ENCODE results near the gene ZNF689. TPM values are rescaled to one million over a fixed set of nuclear protein-coding genes. Genes with fewer than 3 reads are reported as not detected.

ZNF689 gene
- total and polyA plus RNA-seq, 2 of the 13 experiments (the other 11 are each of a cell fraction or from before 2014, with no cell fraction given) = 9.7 to 19.5 TPM

DNA sequence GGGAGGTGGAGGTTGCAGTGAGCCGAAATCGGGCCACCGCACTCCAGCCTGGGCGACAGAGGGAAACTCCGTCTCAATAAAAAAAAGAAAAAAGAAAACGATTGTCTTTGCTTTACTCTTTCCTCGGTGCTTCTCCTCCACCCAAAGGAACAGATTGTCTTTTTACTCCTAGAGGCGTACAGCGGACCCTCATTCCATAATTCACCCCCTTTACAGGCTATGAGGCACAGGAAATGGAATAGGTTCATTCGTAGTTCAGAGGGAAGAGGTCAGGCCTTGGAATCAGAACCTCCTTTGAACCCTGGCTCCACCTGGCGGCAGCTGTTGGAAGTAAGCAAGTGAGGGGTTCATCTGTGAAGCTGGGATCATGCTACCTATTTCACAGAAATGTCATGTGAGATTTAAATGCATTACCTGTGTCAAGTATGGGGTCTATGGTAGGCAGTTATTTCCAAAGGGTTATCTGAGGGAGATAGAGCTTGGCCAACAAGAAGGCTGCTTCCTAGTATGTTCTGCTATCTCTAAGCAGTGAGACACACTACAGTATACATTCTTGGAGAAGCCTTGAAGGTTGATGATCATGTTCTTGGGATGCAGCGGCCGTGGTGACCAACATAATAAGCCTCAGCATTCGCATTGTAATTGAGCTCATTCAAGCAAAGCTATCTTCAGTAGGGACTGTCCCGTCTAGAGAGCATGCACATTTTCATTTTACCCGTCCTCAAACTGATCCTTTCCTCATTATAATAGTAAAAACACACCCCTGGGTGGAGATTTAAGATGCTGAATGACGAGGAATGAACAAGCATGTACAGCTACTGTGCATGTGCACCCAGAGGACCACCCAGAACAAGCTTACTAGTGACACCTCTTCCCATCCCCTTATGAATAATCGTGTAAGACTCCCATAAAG lies 18.7 kb upstream of the ZNF689 start (continued):
- TF ChIP-seq PHF20 (CRISPR knock-in tag; IDR thresholded peaks at IDR 0.05) (0 out of 2 replicates have a peak, but pooled peaks have one; percentile 19), BCL6 (CRISPR knock-in tag; IDR thresholded peaks at IDR 0.05) (peak; percentile 23; the same call in 1 of the 2 replicates), ZNF614 (CRISPR knock-in tag; IDR thresholded peaks at IDR 0.05; ENCODE audit: borderline replicate concordance) (0 out of 2 replicates have a peak, but pooled peaks have one; percentile 42), MAFG (CRISPR knock-in tag; IDR thresholded peaks at IDR 0.05) (no peak), HOXA3 (CRISPR knock-in tag; IDR thresholded peaks at IDR 0.05) (peak; percentile 54; the same call in 1 of the 2 replicates), ZFY (CRISPR knock-in tag; IDR thresholded peaks at IDR 0.05) (peak; percentile 67), ZNF839 (CRISPR knock-in tag; IDR thresholded peaks at IDR 0.05; ENCODE audit: borderline replicate concordance) (no peak), CEBPG (CRISPR knock-in tag; IDR thresholded peaks at IDR 0.05) (no peak), ERF (CRISPR knock-in tag; IDR thresholded peaks at IDR 0.05) (peak; percentile 71; the same call in 1 of the 2 replicates), MEIS1 (CRISPR knock-in tag; IDR thresholded peaks at IDR 0.05; ENCODE audit: borderline replicate concordance) (no peak), MIER3 (CRISPR knock-in tag; IDR thresholded peaks at IDR 0.05; ENCODE audit: borderline replicate concordance) (peak; percentile 65; the same call in 1 of the 2 replicates), ZZZ3 (CRISPR knock-in tag; IDR thresholded peaks at IDR 0.05; ENCODE audit: borderline replicate concordance) (no peak), NONO (IDR thresholded peaks at IDR 0.05) (no peak), NONO (CRISPR knock-in tag; conservative IDR thresholded peaks at IDR 0.05) (peak; percentile 26; the same call in 1 of the 2 replicates), PAX8 (CRISPR knock-in tag; IDR thresholded peaks at IDR 0.05; ENCODE audit: borderline replicate concordance) (no peak), CREB1 (IDR thresholded peaks at IDR 0.05) (no peak), CREB1 (CRISPR knock-in tag; IDR thresholded peaks at IDR 0.05) (peak; percentile 46; the same call in 1 of the 2 replicates), ZFYVE20 (CRISPR knock-in tag; IDR thresholded peaks at IDR 0.05; ENCODE audit: borderline replicate concordance, low read depth) (no peak), ZNF12 (CRISPR knock-in tag; IDR thresholded peaks at IDR 0.05) (no peak), PHF21A (CRISPR knock-in tag; IDR thresholded peaks at IDR 0.05) (no peak), ELF3 (CRISPR knock-in tag; IDR thresholded peaks at IDR 0.05) (peak; percentile 45; the same call in 1 of the 2 replicates), ZNF253 (CRISPR knock-in tag; IDR thresholded peaks at IDR 0.05; ENCODE audit: borderline replicate concordance) (no peak), TEAD3 (CRISPR knock-in tag; optimal IDR thresholded peaks at IDR 0.05; ENCODE audit: borderline replicate concordance) (peak; percentile 65), ZNF263 (CRISPR knock-in tag; IDR thresholded peaks at IDR 0.05) (no peak)
- TF ChIP-seq, protein P1, sequence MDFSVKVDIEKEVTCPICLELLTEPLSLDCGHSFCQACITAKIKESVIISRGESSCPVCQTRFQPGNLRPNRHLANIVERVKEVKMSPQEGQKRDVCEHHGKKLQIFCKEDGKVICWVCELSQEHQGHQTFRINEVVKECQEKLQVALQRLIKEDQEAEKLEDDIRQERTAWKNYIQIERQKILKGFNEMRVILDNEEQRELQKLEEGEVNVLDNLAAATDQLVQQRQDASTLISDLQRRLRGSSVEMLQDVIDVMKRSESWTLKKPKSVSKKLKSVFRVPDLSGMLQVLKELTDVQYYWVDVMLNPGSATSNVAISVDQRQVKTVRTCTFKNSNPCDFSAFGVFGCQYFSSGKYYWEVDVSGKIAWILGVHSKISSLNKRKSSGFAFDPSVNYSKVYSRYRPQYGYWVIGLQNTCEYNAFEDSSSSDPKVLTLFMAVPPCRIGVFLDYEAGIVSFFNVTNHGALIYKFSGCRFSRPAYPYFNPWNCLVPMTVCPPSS (IDR thresholded peaks at IDR 0.05) = no peak
- TF ChIP-seq, protein P2, sequence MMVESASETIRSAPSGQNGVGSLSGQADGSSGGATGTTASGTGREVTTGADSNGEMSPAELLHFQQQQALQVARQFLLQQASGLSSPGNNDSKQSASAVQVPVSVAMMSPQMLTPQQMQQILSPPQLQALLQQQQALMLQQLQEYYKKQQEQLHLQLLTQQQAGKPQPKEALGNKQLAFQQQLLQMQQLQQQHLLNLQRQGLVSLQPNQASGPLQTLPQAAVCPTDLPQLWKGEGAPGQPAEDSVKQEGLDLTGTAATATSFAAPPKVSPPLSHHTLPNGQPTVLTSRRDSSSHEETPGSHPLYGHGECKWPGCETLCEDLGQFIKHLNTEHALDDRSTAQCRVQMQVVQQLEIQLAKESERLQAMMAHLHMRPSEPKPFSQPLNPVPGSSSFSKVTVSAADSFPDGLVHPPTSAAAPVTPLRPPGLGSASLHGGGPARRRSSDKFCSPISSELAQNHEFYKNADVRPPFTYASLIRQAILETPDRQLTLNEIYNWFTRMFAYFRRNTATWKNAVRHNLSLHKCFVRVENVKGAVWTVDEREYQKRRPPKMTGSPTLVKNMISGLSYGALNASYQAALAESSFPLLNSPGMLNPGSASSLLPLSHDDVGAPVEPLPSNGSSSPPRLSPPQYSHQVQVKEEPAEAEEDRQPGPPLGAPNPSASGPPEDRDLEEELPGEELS (CRISPR knock-in tag; IDR thresholded peaks at IDR 0.05) = no peak
- TF ChIP-seq, protein P3, sequence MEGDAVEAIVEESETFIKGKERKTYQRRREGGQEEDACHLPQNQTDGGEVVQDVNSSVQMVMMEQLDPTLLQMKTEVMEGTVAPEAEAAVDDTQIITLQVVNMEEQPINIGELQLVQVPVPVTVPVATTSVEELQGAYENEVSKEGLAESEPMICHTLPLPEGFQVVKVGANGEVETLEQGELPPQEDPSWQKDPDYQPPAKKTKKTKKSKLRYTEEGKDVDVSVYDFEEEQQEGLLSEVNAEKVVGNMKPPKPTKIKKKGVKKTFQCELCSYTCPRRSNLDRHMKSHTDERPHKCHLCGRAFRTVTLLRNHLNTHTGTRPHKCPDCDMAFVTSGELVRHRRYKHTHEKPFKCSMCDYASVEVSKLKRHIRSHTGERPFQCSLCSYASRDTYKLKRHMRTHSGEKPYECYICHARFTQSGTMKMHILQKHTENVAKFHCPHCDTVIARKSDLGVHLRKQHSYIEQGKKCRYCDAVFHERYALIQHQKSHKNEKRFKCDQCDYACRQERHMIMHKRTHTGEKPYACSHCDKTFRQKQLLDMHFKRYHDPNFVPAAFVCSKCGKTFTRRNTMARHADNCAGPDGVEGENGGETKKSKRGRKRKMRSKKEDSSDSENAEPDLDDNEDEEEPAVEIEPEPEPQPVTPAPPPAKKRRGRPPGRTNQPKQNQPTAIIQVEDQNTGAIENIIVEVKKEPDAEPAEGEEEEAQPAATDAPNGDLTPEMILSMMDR (CRISPR knock-in tag; IDR thresholded peaks at IDR 0.05) = peak; percentile 94

Measured in HepG2 (cell line).